AG04449 (cell line): Measurements from ENCODE around the gene POLA2.

ENCODE experiments used
- CTCF ChIA-PET: fragments of 350-600 bp; formaldehyde crosslinking; extraction: SDS; loops from one replicate; lab custom pipeline; 2021; ENCODE audit warnings: antibody characterized with exemption; lab: Yijun Ruan, JAX
- POLR2A ChIA-PET: fragments of 400-600, 350-600 bp; formaldehyde crosslinking; extraction: SDS; loops from one replicate; lab custom pipeline; 2020; ENCODE audit warnings: antibody characterized with exemption, inconsistent platforms; lab: Yijun Ruan, JAX
- DNase-seq: peaks from one replicate; pipeline ENCODE4 v3.0.0-alpha.2; 2010; ENCODE audit warnings: low read depth, low spot score
- H3K4me3 ChIP-seq: 2 replicates; pipeline ENCODE4 v1.5.1; 2011; ENCODE audit warnings: low read depth, mild to moderate bottlenecking, control low read depth, low read length
- CTCF ChIP-seq: IDR thresholded peaks from one replicate; pipeline ENCODE4 v1.5.1; 2011; ENCODE audit warnings: mild to moderate bottlenecking, moderate library complexity, low read length, control low read depth, inconsistent platforms; ENCODE audit not compliant: insufficient read depth; ENCODE audit errors: missing control alignments

The POLA2 gene

GRCh38 chr11:65295001-65295400 lies 33.2 kb downstream of the POLA2 start:
- POLR2A ChIA-PET = no interaction called here
- no peak for TF ChIP-seq CTCF
- DNase-seq = no peak
- CTCF ChIA-PET = interaction anchor here (1.0 to 52.1 kb wide), 4 partner anchors 17 to 32 kb away, joined by 3 to 1993 read pairs (median 3); partner anchors contain the start of genes CDC42EP2 and DPF2
- no peak overlapping the region for H3K4me3 ChIP-seq

- ChIA-PET CTCF (interaction anchor here (0.6 to 52.1 kb wide), 4 partner anchors 8 to 31 kb away, joined by 3 to 1993 read pairs (median 4); partner anchors contain the start of genes CDC42EP2 and DPF2), POLR2A (interaction anchor here (1.2 kb wide), 1 partner anchor 21 kb away, joined by 3 read pairs; no protein-coding TSS in a partner anchor)
- TF ChIP-seq CTCF = no peak
- no peak overlapping the region for H3K4me3 ChIP-seq
- no peak for DNase-seq
Measured at GRCh38 chr11:65295571-65296341, 34.0 kb downstream of the POLA2 start.

GRCh38 chr11:65297026-65297672 lies 35.4 kb downstream of the POLA2 start:
- no peak for DNase-seq
- ChIA-PET CTCF (interaction anchor here (1.5 to 52.1 kb wide), 3 partner anchors 20 to 30 kb away, joined by 3 to 1993 read pairs (median 4); partner anchors contain the start of genes CDC42EP2 and DPF2), POLR2A (interaction anchor here (0.6 to 1.2 kb wide), 2 partner anchors 20 to 22 kb away, joined by 3 read pairs; no protein-coding TSS in a partner anchor)
- H3K4me3 ChIP-seq = no peak overlapping the region
- no peak for TF ChIP-seq CTCF

GRCh38 chr11:65298131-65298535 lies 36.4 kb downstream of the POLA2 start:
- ChIA-PET POLR2A (interaction anchor here (0.6 to 1.2 kb wide), 2 partner anchors 16 to 21 kb away, joined by 3 read pairs; partner anchors contain the start of gene CDC42EP2), CTCF (interaction anchor here (0.8 to 52.1 kb wide), 3 partner anchors 21 to 29 kb away, joined by 4 to 1993 read pairs (median 5); partner anchors contain the start of genes CDC42EP2 and DPF2)
- TF ChIP-seq CTCF = no peak
- DNase-seq = no peak
- H3K4me3 ChIP-seq = no peak overlapping the region

GRCh38 chr11:65298655-65299179 lies 37.0 kb downstream of the POLA2 start:
- no peak for TF ChIP-seq CTCF
- no peak overlapping the region for H3K4me3 ChIP-seq
- no peak for DNase-seq
- ChIA-PET POLR2A (interaction anchor here (1.2 kb wide), 1 partner anchor 16 kb away, joined by 3 read pairs; the partner anchor contains the start of gene CDC42EP2), CTCF (interaction anchor here (0.8 to 52.1 kb wide), 3 partner anchors 21 to 28 kb away, joined by 4 to 1993 read pairs (median 5); partner anchors contain the start of genes CDC42EP2 and DPF2)
